HepG2 (cell line): Measurements from ENCODE around the gene BMF. TPM values are rescaled to one million over a fixed set of nuclear protein-coding genes. Genes with fewer than 3 reads are reported as not detected.

Experiments
- DPF2 ChIP-seq: sonication (generic); formaldehyde crosslinking; IDR thresholded peaks from 2 replicates; pipeline ENCODE4 v1.4.0; 2020; ENCODE audit warnings: mild to moderate bottlenecking, low read depth, missing genetic modification reagents, borderline replicate concordance
- EP300 ChIP-seq, 3 experiments: sonication (generic) in 1 of 3; formaldehyde crosslinking in 1 of 3; IDR thresholded peaks; 2 replicates each; pipeline versions ENCODE4 v1.5.1 to v1.6.1; 2011 to 2020; ENCODE audit warnings: low read depth in 2 of 3, low read length in 2 of 3, borderline replicate concordance in 1 of 3, improper control_type of control experiment in 1 of 3, mild to moderate bottlenecking in 1 of 3, missing genetic modification reagents in 1 of 3, moderate library complexity in 1 of 3
- FOSL1 ChIP-seq: sonication (generic); formaldehyde crosslinking; IDR thresholded peaks from 2 replicates; pipeline ENCODE4 v1.9.0; 2021; ENCODE audit warnings: missing genetic modification reagents, borderline replicate concordance
- FOXO1 ChIP-seq: sonication (generic); formaldehyde crosslinking; IDR thresholded peaks from 2 replicates; pipeline ENCODE4 v1.4.0; 2020; ENCODE audit warnings: missing genetic modification reagents
- GABPA ChIP-seq, 2 experiments: IDR thresholded peaks; 2 replicates each; pipeline ENCODE4 v1.6.1; 2011 to 2016; ENCODE audit warnings: low read depth in 2 of 2, low read length in 1 of 2, missing biosample characterization in 1 of 2, missing genetic modification characterization in 1 of 2
- HHEX ChIP-seq: IDR thresholded peaks from 2 replicates; pipeline ENCODE4 v1.6.1; 2016; ENCODE audit warnings: control low read depth
- IKZF4 ChIP-seq: sonication (generic); formaldehyde crosslinking; IDR thresholded peaks from 2 replicates; pipeline ENCODE4 v1.5.1; 2020; ENCODE audit warnings: borderline replicate concordance, mild to moderate bottlenecking, low read depth, missing genetic modification reagents; ENCODE audit errors: not compliant biosample characterization
- MEIS2 ChIP-seq: sonication (generic); formaldehyde crosslinking; IDR thresholded peaks from 2 replicates; pipeline ENCODE4 v1.9.0; 2021; ENCODE audit warnings: mild to moderate bottlenecking, missing genetic modification reagents
- MLLT10 ChIP-seq: sonication (generic); formaldehyde crosslinking; IDR thresholded peaks from 2 replicates; pipeline ENCODE4 v1.4.0; 2020; ENCODE audit warnings: missing genetic modification reagents
- MTF1 ChIP-seq: sonication (generic); formaldehyde crosslinking; IDR thresholded peaks from 2 replicates; pipeline ENCODE4 v1.5.0; 2020; ENCODE audit warnings: missing genetic modification reagents
- NFIC ChIP-seq: IDR thresholded peaks from 2 replicates; pipeline ENCODE4 v1.6.1; 2012; ENCODE audit warnings: mild to moderate bottlenecking, low read length, inconsistent platforms
- NR2C2 ChIP-seq: sonication (generic); formaldehyde crosslinking; IDR thresholded peaks from 2 replicates; pipeline ENCODE4 v1.4.0; 2020; ENCODE audit warnings: missing genetic modification reagents, mild to moderate bottlenecking, moderate library complexity, borderline replicate concordance
- PHF5A ChIP-seq: IDR thresholded peaks from one replicate; pipeline ENCODE4 v1.6.1; 2018; ENCODE audit warnings: low read depth, missing genetic modification reagents; ENCODE audit not compliant: unreplicated experiment
- PRMT3 ChIP-seq: sonication (generic); formaldehyde crosslinking; IDR thresholded peaks from 2 replicates; pipeline ENCODE4 v1.8.1; 2022; ENCODE audit warnings: low read depth, mild to moderate bottlenecking, moderate library complexity, missing genetic modification reagents, borderline replicate concordance
- RORA ChIP-seq: sonication (generic); formaldehyde crosslinking; IDR thresholded peaks from 2 replicates; pipeline ENCODE4 v1.5.0; 2020; ENCODE audit warnings: mild to moderate bottlenecking, missing genetic modification reagents, moderate library complexity
- SKI ChIP-seq: fragments of 450-650 bp; IDR thresholded peaks from one replicate; pipeline ENCODE4 v1.6.1; 2018; ENCODE audit warnings: mild to moderate bottlenecking; ENCODE audit not compliant: partially characterized antibody
- SOX5 ChIP-seq: IDR thresholded peaks from 2 replicates; pipeline ENCODE4 v1.6.1; 2016; ENCODE audit warnings: borderline replicate concordance
- THYN1 ChIP-seq: sonication (generic); formaldehyde crosslinking; IDR thresholded peaks from 2 replicates; pipeline ENCODE4 v1.8.1; 2023; ENCODE audit warnings: low read depth, mild to moderate bottlenecking, moderate library complexity, missing genetic modification reagents, borderline replicate concordance
- TRIM24 ChIP-seq: sonication (generic); formaldehyde crosslinking; IDR thresholded peaks from 2 replicates; pipeline ENCODE4 v1.8.0; 2022; ENCODE audit warnings: mild to moderate bottlenecking, missing genetic modification reagents
- U2AF1 ChIP-seq: fragments of 200-400 bp; formaldehyde crosslinking; optimal IDR thresholded peaks from 2 replicates; pipeline ENCODE3; 2017; ENCODE audit warnings: mild to moderate bottlenecking, low read depth, low read length
- ZC3H13 ChIP-seq: sonication (generic); formaldehyde crosslinking; IDR thresholded peaks from 2 replicates; pipeline ENCODE4 v1.8.1; 2023; ENCODE audit warnings: mild to moderate bottlenecking, missing genetic modification reagents, moderate library complexity
- ZFX ChIP-seq: sonication (generic); formaldehyde crosslinking; IDR thresholded peaks from 2 replicates; pipeline ENCODE4 v1.4.0; 2020; ENCODE audit warnings: mild to moderate bottlenecking, low read depth, missing genetic modification reagents, moderate library complexity
- ZNF264 ChIP-seq: sonication (generic); formaldehyde crosslinking; IDR thresholded peaks from 2 replicates; pipeline ENCODE4 v1.4.0; 2020; ENCODE audit warnings: missing genetic modification reagents
- ZNF326 ChIP-seq: sonication (generic); formaldehyde crosslinking; IDR thresholded peaks from 2 replicates; pipeline ENCODE4 v1.4.0; 2020; ENCODE audit warnings: missing genetic modification reagents, borderline replicate concordance
- ZNF766 ChIP-seq: sonication (generic); formaldehyde crosslinking; IDR thresholded peaks from 2 replicates; pipeline ENCODE4 v1.5.0; 2020; ENCODE audit warnings: missing genetic modification reagents, borderline replicate concordance
- polyA plus RNA-seq, 8 experiments: library from polyadenylated mRNA; depleted of rRNA in 3 of 8; stranded (reverse) in 7 of 8; unstranded in 1 of 8; fragments of >200 nt; fragmentation: Illumina TruSeq in 4 of 8; extraction: Trizol in 4 of 8; gene quantifications; 2 replicates each; pipeline versions ENCODE4 v1.2.1 to v1.2.3, GENCODE V29; 2011 to 2016; ENCODE audit warnings: low read depth in 4 of 8, missing spikeins in 1 of 8, mixed read lengths in 1 of 8; ENCODE audit not compliant: insufficient read depth in 1 of 8
- total RNA-seq, 5 experiments: library from RNA; depleted of rRNA; stranded (reverse); fragments of >200 nt; fragmentation: Illumina TruSeq; extraction: Trizol; gene quantifications; 2 replicates each; pipeline ENCODE4 v1.2.3, GENCODE V29; 2016; ENCODE audit warnings: low read depth in 1 of 5
- TF ChIP-seq, protein P1 (sequence below): fragments of 450-650 bp; IDR thresholded peaks from 2 replicates; pipeline ENCODE4 v1.6.1; 2016
- TF ChIP-seq, protein P2 (sequence below): sonication (generic); formaldehyde crosslinking; IDR thresholded peaks from 2 replicates; pipeline ENCODE4 v1.5.0; 2020; ENCODE audit warnings: missing genetic modification reagents
- TF ChIP-seq, protein P3 (sequence below): sonication (generic); formaldehyde crosslinking; IDR thresholded peaks from 2 replicates; pipeline ENCODE4 v1.4.0; 2020; ENCODE audit warnings: missing genetic modification reagents

Gene BMF
- total and polyA plus RNA-seq, 2 of the 13 experiments (the other 11 are each of a cell fraction or from before 2014, with no cell fraction given), result 8.7 to 15.9 TPM

DNA sequence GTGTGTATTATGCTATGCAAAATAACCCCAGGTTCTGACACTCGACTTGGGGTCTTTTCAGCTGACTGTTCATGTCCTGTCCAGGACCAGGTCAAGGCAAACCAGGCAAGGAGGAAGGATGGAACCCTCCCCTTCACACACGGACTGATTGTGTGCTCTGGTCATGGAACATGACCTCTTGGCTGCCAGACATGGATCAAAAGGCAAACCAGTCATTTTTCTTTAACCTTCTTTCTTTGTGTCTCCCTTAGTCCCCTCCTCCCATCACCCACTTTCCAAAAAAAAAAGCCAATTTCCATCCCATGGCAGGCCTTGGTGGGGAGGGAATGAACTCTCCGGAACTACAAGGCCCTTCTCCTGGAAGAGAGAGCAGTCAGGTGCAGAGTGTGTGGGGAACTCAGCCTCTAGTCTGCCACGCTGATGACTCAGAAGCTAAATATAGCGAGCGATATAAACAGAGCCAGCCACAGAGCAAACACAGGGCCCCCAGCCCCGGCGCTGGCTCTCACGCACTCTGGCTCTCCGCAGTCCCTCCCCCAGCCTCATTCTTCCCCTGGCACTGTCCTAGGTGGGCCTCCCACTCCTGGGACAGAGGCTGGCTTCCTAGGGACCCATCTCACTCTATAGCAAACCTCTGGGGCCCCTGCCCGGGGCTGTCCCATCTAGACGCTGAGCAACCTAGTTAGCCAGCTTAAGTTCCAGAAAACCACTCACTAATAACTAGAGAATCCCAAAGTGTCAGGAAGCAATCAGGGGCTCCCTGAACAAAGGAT is 10.0 kb downstream of the BMF start (continued):
- TF ChIP-seq FOSL1 (CRISPR knock-in tag) (peak; percentile 97), ZNF326 (CRISPR knock-in tag) (no peak), PHF5A (CRISPR knock-in tag) (peak; percentile 79), IKZF4 (no peak), GABPA (IDR thresholded peaks at IDR 0.05; ENCODE audit: low read depth, low read length) (no peak), GABPA (CRISPR knock-in tag; IDR thresholded peaks at IDR 0.05; ENCODE audit: low read depth) (peak; percentile 69; the same call in 1 of the 2 replicates), NR2C2 (peak; percentile 56; the same call in 1 of the 2 replicates), MLLT10 (CRISPR knock-in tag) (no peak), U2AF1 (no peak), DPF2 (peak; percentile 71), EP300 (IDR thresholded peaks at IDR 0.05; ENCODE audit: low read depth in 2 of 2, low read length in 2 of 2) (peak; percentile 96 to 100), EP300 (CRISPR knock-in tag; IDR thresholded peaks at IDR 0.05; ENCODE audit: borderline replicate concordance) (peak; percentile 95), ZNF766 (CRISPR knock-in tag) (no peak; the same call in 1 of the 2 replicates), ZC3H13 (CRISPR knock-in tag) (0 out of 2 replicates have a peak, but pooled peaks have one; percentile 53), SKI (peak; percentile 98), NFIC (peak; percentile 79; the same call in 1 of the 2 replicates), SOX5 (CRISPR knock-in tag) (peak; percentile 94), RORA (CRISPR knock-in tag) (no peak), PRMT3 (no peak), THYN1 (CRISPR knock-in tag) (no peak), ZNF264 (CRISPR knock-in tag) (0 out of 2 replicates have a peak, but pooled peaks have one; percentile 37), ZFX (peak; percentile 85), MTF1 (no peak), TRIM24 (CRISPR knock-in tag) (no peak), HHEX (0 out of 2 replicates have a peak, but pooled peaks have one; percentile 29), MEIS2 (CRISPR knock-in tag) (peak; percentile 71; the same call in 1 of the 2 replicates), FOXO1 (CRISPR knock-in tag) (peak; percentile 93)
- TF ChIP-seq, protein P1, sequence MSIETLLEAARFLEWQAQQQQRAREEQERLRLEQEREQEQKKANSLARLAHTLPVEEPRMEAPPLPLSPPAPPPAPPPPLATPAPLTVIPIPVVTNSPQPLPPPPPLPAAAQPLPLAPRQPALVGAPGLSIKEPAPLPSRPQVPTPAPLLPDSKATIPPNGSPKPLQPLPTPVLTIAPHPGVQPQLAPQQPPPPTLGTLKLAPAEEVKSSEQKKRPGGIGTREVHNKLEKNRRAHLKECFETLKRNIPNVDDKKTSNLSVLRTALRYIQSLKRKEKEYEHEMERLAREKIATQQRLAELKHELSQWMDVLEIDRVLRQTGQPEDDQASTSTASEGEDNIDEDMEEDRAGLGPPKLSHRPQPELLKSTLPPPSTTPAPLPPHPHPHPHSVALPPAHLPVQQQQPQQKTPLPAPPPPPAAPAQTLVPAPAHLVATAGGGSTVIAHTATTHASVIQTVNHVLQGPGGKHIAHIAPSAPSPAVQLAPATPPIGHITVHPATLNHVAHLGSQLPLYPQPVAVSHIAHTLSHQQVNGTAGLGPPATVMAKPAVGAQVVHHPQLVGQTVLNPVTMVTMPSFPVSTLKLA, result no peak
- TF ChIP-seq, protein P2, sequence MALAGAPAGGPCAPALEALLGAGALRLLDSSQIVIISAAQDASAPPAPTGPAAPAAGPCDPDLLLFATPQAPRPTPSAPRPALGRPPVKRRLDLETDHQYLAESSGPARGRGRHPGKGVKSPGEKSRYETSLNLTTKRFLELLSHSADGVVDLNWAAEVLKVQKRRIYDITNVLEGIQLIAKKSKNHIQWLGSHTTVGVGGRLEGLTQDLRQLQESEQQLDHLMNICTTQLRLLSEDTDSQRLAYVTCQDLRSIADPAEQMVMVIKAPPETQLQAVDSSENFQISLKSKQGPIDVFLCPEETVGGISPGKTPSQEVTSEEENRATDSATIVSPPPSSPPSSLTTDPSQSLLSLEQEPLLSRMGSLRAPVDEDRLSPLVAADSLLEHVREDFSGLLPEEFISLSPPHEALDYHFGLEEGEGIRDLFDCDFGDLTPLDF (CRISPR knock-in tag), result no peak
- TF ChIP-seq, protein P3, sequence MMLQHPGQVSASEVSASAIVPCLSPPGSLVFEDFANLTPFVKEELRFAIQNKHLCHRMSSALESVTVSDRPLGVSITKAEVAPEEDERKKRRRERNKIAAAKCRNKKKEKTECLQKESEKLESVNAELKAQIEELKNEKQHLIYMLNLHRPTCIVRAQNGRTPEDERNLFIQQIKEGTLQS, result peak; percentile 99
